Medulla oblongata (tissue), 1 donor: ENCODE results near the gene PDHA2.
A peak's percentile ranks its signal among the peaks of the same experiment; 100 is the strongest.
"Not testable (repeated sequence)": the region's sequence is repeated elsewhere in the genome, so short reads cannot be mapped to it uniquely, and the experiment has no call there.

Experiments
- DNase-seq: peaks from one replicate; pipeline ENCODE4 v3.0.0-alpha.2; 2015; ENCODE audit errors: extremely low spot score

PDHA2 gene

DNA sequence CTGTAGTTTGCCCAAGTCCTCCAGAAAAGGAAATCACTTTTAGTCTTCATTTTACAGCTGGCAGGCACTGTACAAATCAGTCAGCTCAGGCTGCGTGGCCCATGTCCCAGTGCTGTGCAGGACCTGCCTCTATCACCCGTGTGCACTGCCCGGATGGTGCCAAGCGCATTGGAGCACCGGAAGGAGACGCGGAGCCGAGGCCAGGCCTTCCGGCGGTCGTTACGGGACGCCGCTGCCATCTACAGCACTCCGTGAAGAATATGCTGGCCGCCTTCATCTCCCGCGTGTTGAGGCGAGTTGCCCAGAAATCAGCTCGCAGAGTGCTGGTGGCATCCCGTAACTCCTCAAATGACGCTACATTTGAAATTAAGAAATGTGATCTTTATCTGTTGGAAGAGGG lies at the start of gene PDHA2:
Gene PDHA2 (plus strand): TSS at position 203 of the 400 bp plus-strand sequence. CDS start 58 bp downstream, at position 261.
- DNase-seq, result no peak

DNA sequence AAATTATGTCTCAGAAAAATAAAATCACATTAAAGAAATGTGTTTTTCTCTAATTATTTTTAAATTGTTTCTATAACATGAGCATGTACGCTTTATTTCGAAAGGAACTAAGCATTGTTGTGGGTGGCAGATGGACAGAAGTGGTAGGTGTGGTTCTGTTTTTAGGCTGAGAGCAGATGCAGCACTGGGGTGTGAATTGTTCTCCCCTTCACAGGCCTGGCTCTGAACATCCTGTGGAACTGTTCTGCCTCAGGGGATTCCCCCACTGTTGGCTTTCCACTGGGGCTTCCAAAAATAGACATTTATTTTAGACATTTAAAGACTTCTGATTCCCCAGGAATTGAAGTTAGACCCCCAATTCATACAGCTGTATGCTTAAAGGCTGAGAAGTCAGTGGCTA lies 41.9 kb upstream of the PDHA2 start:
- DNase-seq, result no peak

DNA sequence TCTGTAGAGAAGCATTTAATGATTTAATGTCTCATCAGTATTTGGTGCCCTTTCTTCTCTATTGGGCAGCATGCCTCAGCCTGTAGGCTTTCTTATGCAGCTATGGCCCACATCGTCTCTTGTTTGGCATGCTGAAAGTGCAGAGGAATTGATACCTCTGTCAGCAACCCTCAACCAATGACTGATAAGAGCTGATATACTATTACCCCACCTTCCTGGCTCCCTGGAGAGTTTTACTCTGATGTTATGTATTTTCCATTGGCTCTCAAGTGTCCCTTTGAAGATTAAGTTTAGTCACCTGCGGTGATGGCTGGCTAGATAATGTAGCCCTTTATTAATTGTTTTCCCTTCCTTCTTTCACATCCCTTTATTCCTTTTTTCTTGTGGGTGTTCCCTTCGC lies 41.2 kb upstream of the PDHA2 start:
- DNase-seq, result no peak

DNA sequence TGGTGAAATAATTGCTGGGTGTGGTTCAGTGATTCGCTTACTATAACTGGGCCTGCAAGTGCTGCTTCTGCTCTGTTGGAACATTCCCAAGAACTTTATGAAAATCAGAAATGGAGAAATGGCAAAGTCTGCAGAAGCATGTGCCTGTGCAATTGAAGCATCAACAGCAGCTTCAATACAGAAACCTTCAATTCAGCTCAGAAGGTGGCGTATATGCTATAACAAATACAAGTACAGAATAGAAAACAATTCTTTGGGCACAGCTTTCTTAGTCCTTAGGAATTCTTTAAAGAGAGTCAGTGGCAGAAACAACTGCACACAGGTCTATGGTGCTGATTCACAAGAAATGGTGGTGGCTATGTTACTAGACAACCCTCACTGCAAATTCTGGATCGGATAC lies 18.0 kb upstream of the PDHA2 start:
- DNase-seq, result no peak

DNA sequence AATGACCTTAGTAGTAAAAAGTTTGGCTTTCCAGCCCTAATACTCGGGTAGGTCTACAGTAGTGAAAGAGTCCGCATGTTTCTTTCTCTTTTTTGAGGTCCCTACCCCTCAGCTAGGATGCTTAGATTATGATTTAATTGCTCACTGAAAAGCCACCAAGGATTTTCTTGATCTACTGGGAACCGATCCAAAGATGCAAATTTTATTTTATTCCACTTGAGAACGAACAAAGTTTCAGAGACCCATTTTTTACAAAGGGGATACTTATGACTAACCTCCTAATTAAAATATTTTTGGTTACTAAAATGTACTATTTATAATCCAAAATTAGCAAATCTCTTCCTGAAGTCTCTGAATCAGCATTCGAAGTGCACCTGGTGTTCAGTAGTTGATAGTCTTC lies 14.3 kb upstream of the PDHA2 start:
- DNase-seq, result no peak

DNA sequence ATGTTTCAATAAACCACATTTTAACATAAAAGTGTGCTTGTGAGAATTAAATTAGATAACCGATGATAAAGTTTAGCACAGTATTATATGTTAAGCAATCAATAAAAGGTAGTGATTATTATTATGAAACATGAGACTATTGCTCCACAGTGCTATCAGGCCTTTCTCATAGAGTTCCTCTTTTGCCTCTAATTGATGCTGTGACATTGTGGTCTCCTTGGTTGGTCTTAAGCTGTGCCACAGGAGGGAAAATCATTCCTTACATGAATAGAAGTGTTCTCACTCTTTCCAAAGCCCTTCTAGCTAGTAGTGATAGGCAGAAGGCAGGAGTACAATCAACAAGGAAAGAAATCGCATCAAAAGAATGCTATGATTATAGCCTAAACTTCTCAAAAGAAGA lies 9.2 kb upstream of the PDHA2 start:
- no peak for DNase-seq

DNA sequence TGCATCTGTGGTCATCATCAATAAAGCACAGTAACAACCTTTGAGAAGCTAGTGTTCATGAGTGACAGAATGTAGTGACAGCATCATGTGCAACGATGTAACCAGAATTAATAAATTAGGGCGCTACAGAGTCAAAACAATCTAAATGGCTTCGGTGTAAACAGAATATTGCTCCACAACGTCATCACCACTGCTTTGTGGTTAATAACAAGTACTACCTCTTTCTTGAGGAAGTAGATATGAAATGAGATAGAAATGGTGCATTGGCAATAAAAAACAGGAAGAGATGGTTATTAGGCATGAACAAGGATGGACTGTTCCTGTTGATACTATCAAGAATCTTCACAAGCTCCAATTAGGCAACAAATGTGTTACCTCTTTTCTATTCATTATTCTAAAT lies 8.7 kb upstream of the PDHA2 start:
- DNase-seq, result no peak

DNA sequence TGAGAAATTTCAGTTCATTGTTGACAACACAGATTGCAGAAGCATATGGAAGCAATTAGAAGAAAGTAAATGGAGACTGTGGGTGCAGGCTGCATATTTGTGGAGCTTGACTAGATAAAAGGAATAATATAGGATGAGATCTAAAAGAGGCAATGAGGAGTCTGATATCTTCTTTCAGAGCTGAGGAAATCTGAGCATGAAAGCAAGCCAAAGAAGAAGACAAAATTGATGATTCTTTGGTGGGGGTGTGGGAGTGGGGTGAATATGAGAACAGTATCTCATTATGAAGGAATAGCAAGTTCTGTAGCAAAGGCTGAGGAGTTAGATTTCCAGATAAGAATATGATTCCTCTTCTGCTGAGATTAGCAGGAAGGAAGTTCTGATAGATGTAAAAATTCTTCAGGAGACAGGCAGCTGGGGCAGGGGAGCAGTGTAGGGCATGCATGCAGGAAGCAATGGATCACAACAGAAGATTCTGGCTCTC lies 6.1 kb upstream of the PDHA2 start:
- DNase-seq, result no peak

DNA sequence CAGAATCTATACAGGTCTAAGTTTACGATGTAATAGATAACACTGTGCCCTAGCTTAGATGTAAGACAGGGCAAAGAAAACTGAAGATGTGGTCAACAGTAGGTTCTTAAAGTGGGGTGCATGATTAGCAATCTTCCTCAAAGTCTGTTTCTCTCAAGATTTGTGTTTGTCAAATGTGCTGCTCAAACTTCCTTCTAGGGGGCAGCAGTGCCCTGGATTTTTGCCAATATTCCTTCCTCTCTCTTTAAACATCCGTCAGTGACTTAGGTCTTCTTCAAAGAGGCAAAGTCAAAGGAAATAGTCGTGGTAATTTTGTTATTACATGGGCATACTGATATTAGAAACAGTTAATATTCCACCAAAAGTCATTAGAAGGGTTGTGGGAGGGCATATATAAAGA lies 4.2 kb upstream of the PDHA2 start:
- DNase-seq, result peak; percentile 31

DNA sequence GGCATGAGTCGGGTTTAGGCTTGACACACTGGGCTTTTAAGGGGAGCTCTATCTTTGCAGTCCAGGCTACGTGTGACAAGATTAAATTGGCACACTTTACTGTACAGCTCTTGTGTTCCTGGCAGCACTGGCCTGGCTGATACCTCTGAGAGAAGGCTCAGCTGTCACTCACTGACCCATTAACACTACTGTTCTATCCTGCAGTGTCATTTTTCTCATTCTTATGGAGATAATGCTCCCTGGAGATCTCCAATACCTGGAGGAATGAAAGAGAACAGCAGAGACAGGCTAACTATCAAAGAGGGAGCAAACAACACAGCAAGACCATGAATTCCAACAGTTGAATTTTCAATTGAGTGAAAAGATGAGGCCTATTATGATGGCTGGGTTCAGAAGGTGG lies 1.7 kb upstream of the PDHA2 start:
- DNase-seq, result no peak

DNA sequence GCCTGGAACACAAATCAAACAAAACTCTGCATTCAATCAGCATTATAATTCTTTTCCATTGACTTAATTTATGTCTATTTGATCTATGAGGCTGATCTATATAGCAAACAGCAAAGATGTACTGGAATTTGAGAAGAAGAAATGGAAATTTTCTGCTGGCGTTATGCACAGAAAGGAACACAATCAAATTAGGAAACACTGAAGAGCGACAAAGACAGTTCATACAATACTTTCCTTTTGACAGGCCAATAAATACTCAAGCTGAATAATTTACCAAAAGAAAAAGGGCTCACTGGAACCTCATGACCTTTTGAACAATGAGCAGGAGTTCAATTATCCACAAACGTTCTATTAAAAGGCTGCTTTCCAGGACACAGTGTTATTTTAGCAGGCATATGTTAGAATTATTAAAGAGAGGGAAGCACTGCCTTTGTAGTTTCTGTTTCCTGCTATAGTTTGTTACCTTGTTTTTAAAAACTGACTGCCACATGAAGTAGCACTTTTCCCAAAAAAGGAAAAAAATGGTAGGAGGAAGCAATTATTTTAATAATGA lies 8.1 kb downstream of the PDHA2 start:
- DNase-seq, result no peak

DNA sequence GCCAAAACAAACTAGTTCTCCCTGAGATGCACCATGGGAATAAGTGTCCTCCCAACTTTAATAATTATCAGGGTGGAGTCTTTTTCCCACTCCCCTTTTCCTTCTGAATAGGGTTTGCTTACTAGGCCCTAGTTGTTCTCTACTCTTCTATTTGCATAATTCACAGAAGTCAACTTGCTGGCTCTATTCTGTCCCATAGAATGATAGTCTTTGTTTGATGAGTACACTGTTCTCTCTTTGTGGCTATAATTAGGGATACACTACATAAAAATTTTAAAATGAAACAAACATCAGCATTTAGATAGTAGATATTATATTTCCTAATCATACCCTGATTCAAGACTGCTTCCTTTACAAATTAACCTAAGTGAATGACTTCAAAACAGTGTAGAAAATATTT lies 10.3 kb downstream of the PDHA2 start:
- DNase-seq, result peak; percentile 67

DNA sequence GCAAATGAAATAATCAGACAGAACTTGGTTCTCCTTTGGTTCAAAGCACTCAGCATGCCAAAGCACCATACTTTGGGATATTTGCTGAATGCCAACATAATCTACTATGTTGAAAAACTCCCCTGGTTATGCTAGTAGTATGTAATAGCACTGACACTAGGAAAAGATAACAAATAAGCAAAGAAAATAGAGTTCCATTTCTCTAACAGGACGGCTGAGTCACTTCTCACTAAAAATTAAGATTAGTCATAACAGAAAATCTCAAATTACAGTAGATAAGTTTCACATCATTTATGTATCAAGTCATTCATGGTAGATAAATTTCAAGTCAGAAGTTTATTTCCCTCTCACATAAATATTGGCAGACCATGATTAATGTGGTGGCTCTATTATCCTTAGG lies 17.9 kb downstream of the PDHA2 start:
- DNase-seq, result no peak

DNA sequence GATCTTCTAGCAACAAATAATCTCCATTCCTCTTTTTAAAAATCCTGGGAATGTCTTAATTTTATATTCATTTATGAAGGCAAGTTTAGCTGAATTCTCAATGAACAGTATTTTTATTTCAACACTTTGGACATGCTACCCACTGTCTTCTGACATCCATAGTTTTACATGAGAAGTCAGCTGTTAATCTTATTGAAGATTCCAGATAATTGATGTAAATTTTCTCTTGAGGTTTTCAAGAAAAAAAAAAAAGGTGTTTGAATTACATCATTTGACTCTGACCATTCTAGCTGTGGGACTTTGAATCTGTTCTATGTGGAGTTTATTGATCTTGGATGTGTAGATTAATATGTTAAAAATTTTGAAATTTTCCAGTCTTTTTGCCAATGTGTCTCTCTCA lies 28.0 kb downstream of the PDHA2 start:
- DNase-seq, result no peak

DNA sequence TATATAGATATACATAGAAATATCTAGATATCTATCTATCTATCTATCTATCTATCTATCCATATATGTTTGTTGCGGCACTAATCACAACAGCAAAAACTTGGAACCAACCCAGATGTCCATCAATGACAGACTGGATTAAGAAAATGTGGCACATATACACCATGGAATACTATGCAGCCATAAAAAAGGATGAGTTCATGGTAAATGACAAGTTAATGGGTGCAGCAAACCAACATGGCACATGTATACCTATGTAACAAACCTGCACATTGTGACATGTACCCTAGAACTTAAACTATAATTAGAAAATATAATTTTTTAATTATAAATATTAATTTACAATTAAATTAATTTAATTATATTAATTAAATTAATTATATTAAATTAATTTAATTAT lies 29.5 kb downstream of the PDHA2 start:
- not testable (repeated sequence) for DNase-seq

DNA sequence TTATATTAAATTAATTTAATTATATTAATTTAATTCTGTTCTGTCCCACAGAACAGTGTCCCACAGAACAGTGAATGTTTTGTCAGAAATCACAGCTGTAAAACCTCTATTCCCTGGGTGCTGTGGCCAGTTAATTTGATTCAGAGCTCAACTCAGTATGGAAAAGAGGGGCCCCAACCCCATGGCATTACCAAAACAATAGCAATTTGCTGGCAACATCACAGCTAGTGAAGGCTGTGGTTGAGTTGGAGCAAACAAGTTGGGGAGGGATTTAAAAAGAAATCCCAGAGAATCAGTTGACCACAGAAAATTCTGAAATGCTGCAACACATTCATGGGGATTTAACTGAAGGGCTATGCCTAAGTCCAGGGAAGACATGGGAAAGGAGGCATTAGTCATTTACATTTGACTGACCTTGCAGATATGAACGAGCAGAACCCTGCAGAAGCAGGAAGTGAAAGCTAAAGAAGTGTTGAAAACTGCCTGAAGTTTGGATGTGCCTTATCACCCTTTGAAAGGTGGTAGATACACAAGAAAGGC lies 30.1 kb downstream of the PDHA2 start:
- DNase-seq, result no peak

DNA sequence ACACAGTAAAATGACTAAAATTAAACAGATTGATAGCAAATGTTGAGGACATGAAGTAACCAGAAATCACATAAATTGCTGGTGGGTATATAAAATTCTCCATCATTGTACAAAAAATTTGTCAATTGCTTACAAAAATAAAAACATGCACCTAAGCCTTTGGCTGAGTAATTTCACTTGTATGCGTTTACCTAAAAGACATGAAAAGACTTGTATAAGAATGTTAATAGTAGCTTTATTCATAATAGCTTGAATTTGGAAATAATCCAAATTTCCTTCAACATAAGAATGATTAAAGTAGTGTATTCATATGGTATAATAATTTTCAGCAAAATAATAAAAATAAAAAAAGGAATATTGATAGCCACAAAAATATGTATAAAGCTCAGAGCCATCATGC lies 37.7 kb downstream of the PDHA2 start:
- DNase-seq, result no peak

DNA sequence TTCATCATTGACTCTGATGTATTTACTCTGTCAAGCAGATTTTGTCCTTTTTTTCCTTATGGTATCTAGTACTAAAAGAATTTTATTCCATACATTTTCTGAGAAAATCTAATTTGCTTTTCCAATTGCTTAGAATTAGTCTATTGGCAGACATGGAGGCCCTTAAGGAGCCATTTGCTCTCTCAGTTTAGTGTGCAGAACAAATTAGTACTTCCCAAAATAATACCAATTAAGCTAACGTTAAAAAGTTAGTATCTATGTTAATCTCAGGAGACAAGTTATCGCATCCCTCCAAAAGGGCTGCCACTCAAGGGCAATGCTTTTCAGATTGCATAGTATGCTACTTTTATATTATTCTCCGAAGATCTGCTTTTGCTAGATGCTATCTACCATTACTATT lies 47.7 kb downstream of the PDHA2 start:
- no peak for DNase-seq

DNA sequence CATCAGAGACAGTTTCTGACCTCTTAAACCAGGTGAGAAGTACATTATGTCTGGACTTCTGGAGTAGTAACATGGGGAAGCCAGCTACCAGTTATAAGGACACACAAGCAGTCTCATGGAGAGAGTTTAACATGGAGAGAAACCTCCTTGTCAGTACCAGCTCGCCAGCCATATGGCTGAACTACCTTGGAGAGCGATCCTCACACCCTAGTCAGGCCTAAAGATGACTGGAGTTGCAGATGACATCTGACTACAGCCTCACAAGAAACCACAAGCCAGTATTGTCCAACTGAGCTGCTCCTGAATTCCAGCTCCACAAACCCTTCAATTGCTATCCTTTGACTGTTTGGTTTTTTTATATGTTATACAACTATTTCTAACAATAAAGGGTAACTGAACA lies 49.8 kb downstream of the PDHA2 start:
- DNase-seq, result no peak
